Activated CD8-positive, alpha-beta memory T cell treated with anti-CD3 and anti-CD28 coated beads for 48 hours (primary cell): Measurements from ENCODE around the gene AP1M1.

Experiments used
- DNase-seq, 3 experiments: peaks; one replicate each; pipeline ENCODE4 v3.0.0-alpha.2; 2020; ENCODE audit warnings: low read depth in 2 of 3, low spot score in 2 of 3

Gene AP1M1

GRCh38 chr19:16295057-16295456 is 97.3 kb downstream of the AP1M1 start:
- no peak for DNase-seq
